Transverse colon (tissue), 3 donors: ENCODE results near the gene APMAP.

Experiments
- EP300 ChIP-seq: sonication (generic); formaldehyde crosslinking; IDR thresholded peaks from one replicate; pipeline ENCODE4 v1.6.1; 2017; ENCODE audit warnings: antibody characterized with exemption, low read depth
- TF ChIP-seq, protein P1 (sequence below), 5 experiments: fragments of 200-600 bp in 3 of 5; fragments of 450-650 bp in 2 of 5; sonication (generic) in 3 of 5; IDR thresholded peaks; 1 replicate in 2 of 5; 2 replicates in 3 of 5; pipeline ENCODE4 v1.5.1; 2016 to 2017; ENCODE audit warnings: antibody characterized with exemption in 5 of 5, inconsistent platforms in 3 of 5, mild to moderate bottlenecking in 2 of 5, moderate library complexity in 1 of 5

DNA sequence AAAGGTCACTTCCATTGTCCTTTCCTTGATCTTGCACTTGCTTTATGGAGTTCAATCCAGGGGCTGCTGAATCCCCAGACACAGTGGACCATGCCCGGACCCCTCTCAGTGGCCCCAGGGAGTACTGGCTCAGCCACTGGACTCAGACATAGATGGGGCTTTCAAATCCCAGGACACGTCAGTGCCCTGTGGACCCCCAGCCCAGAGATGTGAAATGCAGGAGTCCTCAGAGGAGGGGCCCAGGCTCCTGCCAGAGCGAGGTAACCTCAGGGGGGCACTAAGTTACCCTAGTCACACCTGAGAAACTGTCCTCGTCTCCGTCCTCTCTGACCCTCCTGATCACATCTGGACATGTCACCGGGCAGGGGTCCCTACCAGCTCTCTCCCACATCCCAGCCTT lies 18.7 kb upstream of the APMAP start:
- TF ChIP-seq, protein P1, sequence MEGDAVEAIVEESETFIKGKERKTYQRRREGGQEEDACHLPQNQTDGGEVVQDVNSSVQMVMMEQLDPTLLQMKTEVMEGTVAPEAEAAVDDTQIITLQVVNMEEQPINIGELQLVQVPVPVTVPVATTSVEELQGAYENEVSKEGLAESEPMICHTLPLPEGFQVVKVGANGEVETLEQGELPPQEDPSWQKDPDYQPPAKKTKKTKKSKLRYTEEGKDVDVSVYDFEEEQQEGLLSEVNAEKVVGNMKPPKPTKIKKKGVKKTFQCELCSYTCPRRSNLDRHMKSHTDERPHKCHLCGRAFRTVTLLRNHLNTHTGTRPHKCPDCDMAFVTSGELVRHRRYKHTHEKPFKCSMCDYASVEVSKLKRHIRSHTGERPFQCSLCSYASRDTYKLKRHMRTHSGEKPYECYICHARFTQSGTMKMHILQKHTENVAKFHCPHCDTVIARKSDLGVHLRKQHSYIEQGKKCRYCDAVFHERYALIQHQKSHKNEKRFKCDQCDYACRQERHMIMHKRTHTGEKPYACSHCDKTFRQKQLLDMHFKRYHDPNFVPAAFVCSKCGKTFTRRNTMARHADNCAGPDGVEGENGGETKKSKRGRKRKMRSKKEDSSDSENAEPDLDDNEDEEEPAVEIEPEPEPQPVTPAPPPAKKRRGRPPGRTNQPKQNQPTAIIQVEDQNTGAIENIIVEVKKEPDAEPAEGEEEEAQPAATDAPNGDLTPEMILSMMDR (IDR thresholded peaks at IDR 0.05): no peak
- no peak for TF ChIP-seq EP300
